Activated CD4-positive, alpha-beta memory T cell treated with anti-CD3 and anti-CD28 coated beads, Interleukin-2, amount 10 ng/mL, durations not matched to agents 7 days and 5 days (primary cell): ENCODE results near the gene IMP4. TPM values are rescaled to one million over a fixed set of nuclear protein-coding genes. Genes with fewer than 3 reads are reported as not detected.

Experiments used
- CTCF ChIA-PET: fragments of 350-600 bp; sonication (Branson Sonifier 250); formaldehyde crosslinking; loops from one replicate; lab custom pipeline; 2021; ENCODE audit warnings: antibody characterized with exemption, inconsistent platforms; lab: Charles Lee
- POLR2A ChIA-PET: fragments of 350-600 bp; sonication (Branson Sonifier 250); formaldehyde crosslinking; loops from one replicate; lab custom pipeline; 2021; ENCODE audit warnings: antibody characterized with exemption; lab: Charles Lee
- DNase-seq: peaks from one replicate; pipeline ENCODE4 v3.0.0-alpha.2; 2020
- H3K27ac Mint-ChIP-seq: one replicate; pipeline ENCODE4 v1.8.0; 2021; ENCODE audit warnings: mild to moderate bottlenecking, mixed read lengths
- H3K27me3 Mint-ChIP-seq: one replicate; pipeline ENCODE4 v1.8.0; 2021; ENCODE audit warnings: mixed read lengths
- H3K36me3 Mint-ChIP-seq: one replicate; pipeline ENCODE4 v1.8.0; 2021; ENCODE audit warnings: low read depth, mixed read lengths
- H3K4me1 Mint-ChIP-seq: one replicate; pipeline ENCODE4 v1.8.0; 2021; ENCODE audit warnings: mixed read lengths
- H3K4me3 Mint-ChIP-seq: one replicate; pipeline ENCODE4 v1.8.0; 2021; ENCODE audit warnings: mild to moderate bottlenecking, mixed read lengths
- H3K9me3 Mint-ChIP-seq: one replicate; pipeline ENCODE4 v1.8.0; 2021; ENCODE audit warnings: mixed read lengths
- total RNA-seq, 2 experiments: library from RNA; stranded (reverse); gene quantifications; one replicate each; pipeline ENCODE4 v1.2.3, GENCODE V29; 2021

Gene IMP4
- total RNA-seq, 2 experiments from 2014 or later = 57.7 to 58.9 TPM

DNA sequence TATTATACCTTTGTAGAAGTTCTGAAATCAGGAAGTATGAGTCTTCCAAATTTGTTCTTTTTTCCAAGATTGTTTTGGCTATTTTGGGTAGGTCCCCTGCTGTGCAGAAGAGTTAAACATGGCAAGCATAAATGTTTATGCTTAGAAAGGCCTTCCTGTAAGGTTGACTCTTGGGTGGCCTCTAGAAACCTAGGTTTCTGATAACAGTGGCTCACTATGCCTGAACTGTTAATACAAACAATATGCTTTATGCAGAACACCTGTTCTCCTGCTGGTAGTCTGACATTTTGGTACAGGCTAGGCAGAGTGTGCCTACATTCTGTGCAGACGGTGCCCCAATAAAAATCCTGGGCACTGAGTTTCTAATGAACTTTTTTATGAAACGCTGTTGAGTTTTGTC is 23.3 kb downstream of the IMP4 start:
- ChIA-PET CTCF (interaction anchor here (0.8 to 1.1 kb wide), 2 partner anchors 17 to 33 kb away, joined by 3 read pairs; no protein-coding TSS in a partner anchor), POLR2A (interaction anchor here (1.8 kb wide), 1 partner anchor 23 kb away, joined by 6 read pairs; the partner anchor contains the start of gene IMP4)
- Mint-ChIP-seq H3K4me3 (no peak overlapping the region), H3K27me3 (no peaks in the 10 kb centered on the region), H3K36me3 (peaks cover 15% of the 10 kb centered on the region), H3K9me3 (no peaks in the 10 kb centered on the region), H3K27ac (no peak overlapping the region), H3K4me1 (peaks cover 15% of the 10 kb centered on the region)
- no peak for DNase-seq

DNA sequence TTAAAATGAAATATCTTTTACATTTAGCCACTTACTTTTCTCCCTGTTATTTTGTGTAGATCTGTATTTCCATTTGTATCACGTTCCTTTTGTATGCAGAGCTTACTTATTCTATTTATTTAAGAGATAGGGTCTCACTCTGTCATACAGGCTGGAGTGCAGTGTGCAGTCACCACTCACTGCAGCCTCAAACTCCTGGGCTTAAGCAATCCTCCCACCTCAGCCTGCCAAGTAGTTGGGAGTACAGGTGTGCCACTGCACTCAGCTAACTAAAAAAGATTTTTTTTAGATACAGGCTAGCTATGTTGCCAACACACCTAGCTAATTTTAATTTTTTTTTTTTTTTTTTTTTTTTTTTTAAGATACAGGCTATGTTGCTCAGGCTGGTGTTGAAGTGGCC is 24.0 kb downstream of the IMP4 start:
- Mint-ChIP-seq H3K36me3 (peaks cover 22% of the 10 kb centered on the region), H3K9me3 (no peaks in the 10 kb centered on the region), H3K4me3 (no peak overlapping the region), H3K27me3 (no peaks in the 10 kb centered on the region), H3K4me1 (peaks cover 23% of the 10 kb centered on the region), H3K27ac (no peak overlapping the region)
- POLR2A ChIA-PET = interaction anchor here (0.9 to 1.8 kb wide), 2 partner anchors 24 to 185 kb away, joined by 3 to 6 read pairs; partner anchors contain the start of genes IMP4 and SMPD4
- no peak for DNase-seq
- CTCF ChIA-PET = interaction anchor here (0.6 to 1.1 kb wide), 3 partner anchors 11 to 34 kb away, joined by 3 read pairs; partner anchors contain the start of gene PTPN18

DNA sequence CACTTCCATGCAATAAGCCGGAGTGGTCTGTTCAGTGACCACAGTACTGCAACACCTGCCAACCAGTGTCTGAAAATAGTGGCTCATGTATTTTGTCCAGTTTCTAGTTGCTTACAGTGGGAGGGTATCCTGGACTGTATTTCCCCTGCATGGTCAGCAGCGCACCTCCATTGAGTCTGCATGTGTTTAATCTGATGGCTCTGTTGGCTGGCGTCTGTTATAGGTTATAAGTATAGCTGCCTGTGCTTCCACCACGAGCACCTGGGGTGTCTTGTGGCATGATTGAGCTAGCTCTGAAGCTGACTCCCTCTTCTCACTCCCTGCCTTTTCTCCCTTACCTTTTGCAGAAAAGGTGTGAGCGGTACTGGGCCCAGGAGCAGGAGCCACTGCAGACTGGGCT is 26.1 kb downstream of the IMP4 start:
- peak; percentile 10 for DNase-seq
- Mint-ChIP-seq H3K4me1 (peaks cover 36% of the 10 kb centered on the region), H3K36me3 (peaks cover 36% of the 10 kb centered on the region), H3K27me3 (no peaks in the 10 kb centered on the region), H3K9me3 (no peaks in the 10 kb centered on the region), H3K4me3 (no peak overlapping the region), H3K27ac (no peak overlapping the region)
- CTCF ChIA-PET = no interaction called here
- POLR2A ChIA-PET = interaction anchor here (3.1 to 3.2 kb wide), 2 partner anchors 10 to 26 kb away, joined by 13 to 53 read pairs; partner anchors contain the start of gene IMP4

DNA sequence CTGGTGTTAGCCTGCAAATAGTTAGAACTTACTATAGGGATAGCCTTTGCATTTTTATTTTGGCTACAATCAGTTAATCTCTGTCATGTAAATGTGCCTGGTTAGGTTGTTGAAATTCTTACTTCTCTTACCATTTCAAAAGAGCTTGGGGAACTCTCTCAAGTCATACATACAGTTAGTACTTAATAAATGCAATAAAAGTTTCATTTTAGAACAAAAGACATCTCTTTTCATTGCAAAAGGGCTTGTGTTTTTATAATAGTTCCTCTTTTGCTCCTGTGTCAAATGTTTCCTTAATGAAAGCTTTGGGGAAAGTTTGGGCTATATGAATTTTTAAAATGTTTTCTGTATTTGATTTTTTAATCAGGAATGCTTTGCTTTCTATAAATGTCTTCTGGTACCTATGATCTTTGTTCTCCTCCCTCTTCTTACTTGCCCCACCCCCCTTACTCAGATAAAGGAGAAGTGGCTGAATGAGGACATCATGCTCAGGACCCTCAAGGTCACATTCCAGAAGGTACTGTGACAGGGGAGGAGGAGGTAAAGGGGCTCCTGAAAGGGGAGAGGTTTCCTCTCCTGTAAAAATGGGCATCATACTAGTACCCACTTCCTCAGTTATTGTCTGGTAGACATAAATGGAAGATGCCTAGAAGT is 26.7 kb downstream of the IMP4 start:
- no peak overlapping the region for H3K4me3 Mint-ChIP-seq
- H3K27ac Mint-ChIP-seq = no peak overlapping the region
- no peaks in the 10 kb centered on the region for H3K27me3 Mint-ChIP-seq
- no peak for DNase-seq
- H3K36me3 Mint-ChIP-seq = peaks cover 42% of the 10 kb centered on the region
- H3K4me1 Mint-ChIP-seq = peaks cover 42% of the 10 kb centered on the region
- ChIA-PET CTCF (interaction anchor here (2.3 kb wide), 1 partner anchor 26 kb away, joined by 11 read pairs; the partner anchor contains the start of gene IMP4), POLR2A (interaction anchor here (2.0 to 3.2 kb wide), 3 partner anchors 10 to 188 kb away, joined by 8 to 53 read pairs (median 13); partner anchors contain the start of genes IMP4, MZT2B and SMPD4)
- H3K9me3 Mint-ChIP-seq = no peaks in the 10 kb centered on the region

DNA sequence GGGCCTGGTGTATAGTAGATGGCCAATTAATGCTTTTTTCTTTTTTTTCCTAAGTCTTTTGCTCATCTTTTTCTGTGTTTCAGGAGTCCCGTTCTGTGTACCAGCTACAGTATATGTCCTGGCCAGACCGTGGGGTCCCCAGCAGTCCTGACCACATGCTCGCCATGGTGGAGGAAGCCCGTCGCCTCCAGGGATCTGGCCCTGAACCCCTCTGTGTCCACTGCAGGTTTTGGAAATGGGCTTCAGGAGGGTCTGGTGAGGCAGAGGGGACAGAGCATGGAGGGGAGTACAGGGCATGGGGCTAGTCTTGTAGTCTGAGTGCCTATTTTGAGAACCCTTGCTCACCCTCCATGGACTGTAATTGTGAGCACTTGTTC is 27.3 kb downstream of the IMP4 start:
- ChIA-PET CTCF (interaction anchor here (2.3 kb wide), 1 partner anchor 27 kb away, joined by 11 read pairs; the partner anchor contains the start of gene IMP4), POLR2A (interaction anchor here (1.8 to 3.2 kb wide), 5 partner anchors 9 to 189 kb away, joined by 5 to 53 read pairs (median 12); partner anchors contain the start of genes IMP4, MZT2B and SMPD4)
- no peak for DNase-seq
- Mint-ChIP-seq H3K4me3 (peak overlapping the region; percentile 87), H3K27me3 (no peaks in the 10 kb centered on the region), H3K36me3 (peaks cover 47% of the 10 kb centered on the region), H3K4me1 (peaks cover 47% of the 10 kb centered on the region), H3K27ac (peak overlapping the region; percentile 94), H3K9me3 (no peaks in the 10 kb centered on the region)

DNA sequence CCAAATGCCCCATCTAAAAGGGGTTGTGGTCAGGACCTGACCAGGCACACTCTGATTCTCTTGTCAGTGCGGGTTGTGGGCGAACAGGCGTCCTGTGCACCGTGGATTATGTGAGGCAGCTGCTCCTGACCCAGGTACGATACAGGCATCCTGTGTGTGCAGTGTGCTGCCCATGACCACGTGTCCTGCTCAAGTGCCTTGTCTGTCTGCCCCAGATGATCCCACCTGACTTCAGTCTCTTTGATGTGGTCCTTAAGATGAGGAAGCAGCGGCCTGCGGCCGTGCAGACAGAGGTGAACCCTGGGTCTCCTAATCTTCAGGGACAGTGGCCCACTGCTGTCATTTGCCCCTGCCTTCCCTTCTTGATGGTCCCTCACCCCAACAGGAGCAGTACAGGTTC is 27.8 kb downstream of the IMP4 start:
- H3K4me1 Mint-ChIP-seq = peaks cover 53% of the 10 kb centered on the region
- ChIA-PET CTCF (interaction anchor here (2.3 kb wide), 1 partner anchor 28 kb away, joined by 11 read pairs; the partner anchor contains the start of gene IMP4), POLR2A (interaction anchor here (1.1 to 3.7 kb wide), 7 partner anchors 9 to 189 kb away, joined by 3 to 53 read pairs (median 12); partner anchors contain the start of genes IMP4, MZT2B and SMPD4)
- peak; percentile 67 for DNase-seq
- H3K27me3 Mint-ChIP-seq = no peaks in the 10 kb centered on the region
- peaks cover 53% of the 10 kb centered on the region for H3K36me3 Mint-ChIP-seq
- peak overlapping the region; percentile 87 for H3K4me3 Mint-ChIP-seq
- H3K27ac Mint-ChIP-seq = peak overlapping the region; percentile 94
- peaks cover 3% of the 10 kb centered on the region for H3K9me3 Mint-ChIP-seq

DNA sequence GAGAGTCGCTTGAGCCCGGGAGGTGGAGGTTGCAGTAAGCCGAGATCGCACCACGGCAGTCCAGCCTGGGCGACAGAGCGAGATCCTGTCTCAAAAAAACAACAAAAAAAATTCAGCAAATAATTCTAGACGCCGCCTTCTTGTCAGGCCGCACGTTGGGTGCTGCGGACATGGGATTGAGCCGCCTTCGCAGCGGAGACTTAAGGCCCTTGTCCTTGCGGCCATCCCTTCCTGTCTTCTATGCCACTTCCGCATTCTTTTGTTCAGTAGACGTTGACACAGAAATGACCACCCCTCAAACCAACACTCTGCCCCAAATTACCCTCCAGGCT is 29.0 kb downstream of the IMP4 start:
- DNase-seq = no peak

DNA sequence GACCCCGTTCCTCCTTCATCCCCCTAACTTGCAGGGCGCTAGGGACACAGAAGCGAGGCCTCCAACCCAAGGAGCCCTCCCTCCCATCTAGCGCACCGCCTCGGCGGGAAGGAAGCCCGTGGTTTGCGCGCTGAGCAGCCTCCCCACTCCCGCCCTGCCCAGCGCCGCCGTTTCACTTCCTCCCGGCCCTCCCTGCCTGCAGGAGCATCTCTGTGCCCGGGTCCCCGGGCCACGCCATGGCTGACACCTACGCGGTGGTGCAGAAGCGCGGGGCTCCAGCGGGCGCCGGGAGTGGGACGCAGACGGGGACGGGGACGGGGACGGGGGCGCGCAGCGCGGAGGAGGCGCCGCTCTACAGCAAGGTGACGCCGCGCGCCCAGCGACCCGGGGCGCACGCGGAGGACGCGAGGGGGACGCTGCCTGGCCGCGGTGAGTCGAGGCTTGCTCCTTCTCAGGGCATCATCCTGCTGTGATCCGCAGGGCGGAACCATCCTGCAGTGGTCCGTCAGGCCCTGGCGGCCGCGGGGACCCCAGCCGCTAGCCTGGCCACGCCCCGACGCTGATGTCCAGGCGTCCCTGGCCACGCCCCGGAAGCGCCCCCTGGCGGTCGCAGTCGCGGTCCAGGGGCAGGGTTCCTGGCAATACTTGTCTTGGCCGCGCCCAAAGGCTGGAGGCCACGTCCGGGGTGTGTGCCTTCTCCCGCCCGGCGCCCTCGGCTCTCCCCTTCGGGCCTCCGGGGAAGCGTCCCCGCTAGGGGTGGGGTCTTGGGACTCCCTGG is 29.5 kb downstream of the IMP4 start:
- no peaks in the 10 kb centered on the region for H3K27me3 Mint-ChIP-seq

More for the DNA sequence above, 29.0 kb downstream of the IMP4 start:
- Mint-ChIP-seq H3K27ac (peak overlapping the region; percentile 94), H3K36me3 (peaks cover 65% of the 10 kb centered on the region), H3K27me3 (no peaks in the 10 kb centered on the region), H3K4me3 (peak overlapping the region; percentile 87), H3K4me1 (peaks cover 65% of the 10 kb centered on the region), H3K9me3 (peaks cover 7% of the 10 kb centered on the region)
- POLR2A ChIA-PET = interaction anchor here (1.0 to 3.7 kb wide), 8 partner anchors 7 to 733 kb away, joined by 3 to 53 read pairs (median 10); partner anchors contain the start of genes IMP4, MZT2B and SMPD4
- CTCF ChIA-PET = interaction anchor here (1.1 to 3.2 kb wide), 3 partner anchors 8 to 29 kb away, joined by 4 to 11 read pairs (median 9); partner anchors contain the start of gene IMP4

DNA sequence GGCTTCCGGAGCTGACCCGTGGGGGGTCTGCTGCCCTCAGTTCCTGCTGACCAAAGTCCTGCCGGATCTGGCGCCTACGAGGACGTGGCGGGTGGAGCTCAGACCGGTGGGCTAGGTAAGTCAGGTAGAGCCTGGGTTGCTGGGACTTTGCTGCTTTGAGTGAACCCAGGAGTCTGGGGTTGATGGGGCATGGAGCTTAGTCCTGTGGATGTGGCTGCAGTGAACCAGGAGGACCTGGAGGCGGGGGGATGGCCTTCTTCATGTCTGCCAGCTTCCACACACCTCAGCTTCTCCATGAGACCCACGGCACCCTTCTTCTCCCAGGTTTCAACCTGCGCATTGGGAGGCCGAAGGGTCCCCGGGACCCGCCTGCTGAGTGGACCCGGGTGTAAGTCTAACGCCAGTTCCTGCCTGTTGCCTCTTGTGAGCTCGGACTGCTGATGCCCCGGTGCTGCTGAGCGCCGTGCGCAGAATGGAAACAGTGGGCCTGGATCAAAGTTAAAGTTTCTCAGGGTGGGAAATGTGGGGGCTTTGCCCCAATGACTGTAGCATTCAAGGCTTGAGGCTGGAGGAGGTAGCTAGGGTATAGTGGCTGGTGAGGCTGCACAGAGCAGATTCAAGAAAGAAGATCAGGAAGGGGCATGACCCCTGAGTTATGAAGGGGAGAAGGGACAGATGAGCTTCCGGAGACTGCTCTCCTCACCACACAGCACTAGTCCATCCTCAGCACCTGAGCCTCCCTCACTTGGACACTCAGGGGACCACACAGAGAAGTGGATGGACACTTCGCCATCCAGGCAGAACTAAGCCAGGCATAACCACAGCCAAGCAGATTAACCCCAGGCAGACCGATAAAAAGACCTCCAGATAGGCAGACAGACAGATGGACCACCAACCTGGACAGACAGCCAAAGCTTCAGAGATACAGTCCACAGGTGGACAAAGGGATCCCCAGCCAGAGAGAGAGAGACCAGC is 30.4 kb downstream of the IMP4 start:
- Mint-ChIP-seq H3K27me3 (no peaks in the 10 kb centered on the region), H3K4me1 (peaks cover 79% of the 10 kb centered on the region), H3K4me3 (peak overlapping the region; percentile 87), H3K27ac (peak overlapping the region; percentile 89), H3K9me3 (peaks cover 7% of the 10 kb centered on the region), H3K36me3 (peaks cover 70% of the 10 kb centered on the region)
- POLR2A ChIA-PET = interaction anchor here (0.7 to 3.7 kb wide), 14 partner anchors 9 to 355 kb away, joined by 3 to 60 read pairs (median 4); partner anchors contain the start of genes IMP4, MZT2B, PTPN18 and SMPD4
- peak; percentile 16 for DNase-seq
- CTCF ChIA-PET = interaction anchor here (0.7 to 3.2 kb wide), 8 partner anchors 10 to 437 kb away, joined by 3 to 29 read pairs (median 4); partner anchors contain the start of genes IMP4 and SMPD4

More for the DNA sequence above, 29.5 kb downstream of the IMP4 start:
- Mint-ChIP-seq H3K27ac (peak overlapping the region; percentile 94), H3K4me1 (peaks cover 70% of the 10 kb centered on the region), H3K4me3 (peak overlapping the region; percentile 87), H3K9me3 (peaks cover 7% of the 10 kb centered on the region), H3K36me3 (peaks cover 69% of the 10 kb centered on the region)
- ChIA-PET CTCF (interaction anchor here (0.8 to 3.2 kb wide), 8 partner anchors 7 to 436 kb away, joined by 3 to 29 read pairs (median 4); partner anchors contain the start of genes IMP4 and SMPD4), POLR2A (interaction anchor here (0.7 to 3.7 kb wide), 18 partner anchors 7 to 732 kb away, joined by 3 to 60 read pairs (median 4); partner anchors contain the start of genes IMP4, MZT2B, PTPN18 and SMPD4)
- peak; percentile 83 for DNase-seq

DNA sequence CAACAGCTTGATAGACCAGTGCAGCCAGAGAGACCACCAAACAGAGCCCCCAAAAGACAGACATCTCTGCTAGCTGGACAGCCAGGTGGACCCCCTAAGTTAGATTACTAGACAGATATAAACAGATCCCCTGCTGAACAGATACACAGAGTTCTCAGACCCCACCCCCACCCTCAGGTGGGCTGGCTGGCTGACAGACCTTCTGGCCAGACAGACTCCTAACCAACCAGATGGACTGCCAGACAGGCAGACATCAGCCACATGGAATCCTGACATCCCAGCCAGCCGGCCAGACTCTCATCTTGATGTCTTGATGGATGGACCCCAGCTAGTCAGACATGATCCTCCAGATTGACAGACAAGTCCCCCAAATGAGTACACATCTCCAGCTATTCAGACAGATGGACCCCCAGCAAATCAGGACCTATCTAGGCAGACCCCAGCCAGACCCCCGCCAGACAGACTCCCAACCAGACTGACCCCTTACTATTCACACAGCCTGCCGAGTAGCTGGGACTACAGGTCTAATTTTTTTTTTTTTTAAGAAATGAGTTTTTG is 31.2 kb downstream of the IMP4 start:
- Mint-ChIP-seq H3K4me3 (peak overlapping the region; percentile 87), H3K36me3 (peaks cover 75% of the 10 kb centered on the region), H3K27ac (peak overlapping the region; percentile 89), H3K4me1 (peaks cover 85% of the 10 kb centered on the region), H3K27me3 (no peaks in the 10 kb centered on the region), H3K9me3 (peaks cover 7% of the 10 kb centered on the region)
- DNase-seq = peak; percentile 14
- CTCF ChIA-PET = interaction anchor here (1.2 to 3.2 kb wide), 5 partner anchors 10 to 437 kb away, joined by 4 to 29 read pairs (median 5); partner anchors contain the start of genes IMP4 and SMPD4
- POLR2A ChIA-PET = interaction anchor here (0.6 to 3.7 kb wide), 8 partner anchors 12 to 192 kb away, joined by 3 to 60 read pairs (median 6); partner anchors contain the start of genes IMP4, PTPN18 and SMPD4
